ENCODE data around the gene ARTN.

ARTN gene

DNA sequence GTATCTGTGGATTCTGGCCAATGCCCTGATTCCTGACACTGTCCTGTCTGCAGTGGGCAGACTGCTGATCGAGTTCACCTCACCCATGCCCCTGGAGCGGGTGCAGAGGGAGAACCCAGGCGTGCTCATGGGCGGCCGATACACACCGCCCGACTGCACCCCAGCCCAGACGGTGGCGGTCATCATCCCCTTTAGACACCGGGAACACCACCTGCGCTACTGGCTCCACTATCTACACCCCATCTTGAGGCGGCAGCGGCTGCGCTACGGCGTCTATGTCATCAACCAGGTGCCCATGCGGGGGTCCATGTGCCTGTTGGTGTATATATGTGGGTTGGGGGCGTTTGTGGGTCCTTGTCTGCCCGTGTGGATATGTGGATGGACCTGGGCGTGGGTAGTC is 48.0 kb downstream of the ARTN start:
- FAIRE-seq, result no peak

DNA sequence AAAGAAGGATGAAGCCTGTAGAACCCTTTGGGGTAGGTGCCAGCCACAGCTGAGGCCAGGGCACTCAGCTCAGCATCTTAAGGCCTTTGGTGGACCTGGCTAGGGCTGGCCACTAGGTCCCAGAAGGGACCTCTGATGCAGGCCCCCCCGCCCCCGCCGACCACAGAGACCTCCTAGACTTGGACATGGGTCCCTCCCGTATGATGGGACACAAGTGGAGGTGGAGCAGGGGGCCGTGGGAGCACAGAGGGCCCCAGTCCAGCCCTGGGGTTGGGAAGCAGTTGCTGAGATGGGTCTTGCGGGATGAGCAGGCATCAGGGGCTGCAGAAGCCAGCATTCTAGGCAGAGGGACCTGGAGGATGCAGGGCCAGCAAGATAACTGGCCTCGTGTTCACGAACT is 48.6 kb downstream of the ARTN start:
- TF ChIP-seq TAF1 (IDR thresholded peaks at IDR 0.05; ENCODE audit: borderline replicate concordance, low read depth, low read length), result no peak
- no peak for TF ChIP-seq POLR2A (IDR thresholded peaks at IDR 0.05; ENCODE audit: low read depth, low read length)
- no peak for TF ChIP-seq POLR2AphosphoS5 (IDR thresholded peaks at IDR 0.05; ENCODE audit: low read depth, low read length)
- DNase-seq (ENCODE audit: insufficient read length) (no peak), FAIRE-seq (no peak)

More for the DNA sequence above, 48.0 kb downstream of the ARTN start:
- no peak for DNase-seq (ENCODE audit: insufficient read length)
- TF ChIP-seq TAF1 (IDR thresholded peaks at IDR 0.05; ENCODE audit: borderline replicate concordance, low read depth, low read length) (no peak), POLR2A (IDR thresholded peaks at IDR 0.05; ENCODE audit: low read depth, low read length) (no peak), POLR2AphosphoS5 (IDR thresholded peaks at IDR 0.05; ENCODE audit: low read depth, low read length) (no peak)

DNA sequence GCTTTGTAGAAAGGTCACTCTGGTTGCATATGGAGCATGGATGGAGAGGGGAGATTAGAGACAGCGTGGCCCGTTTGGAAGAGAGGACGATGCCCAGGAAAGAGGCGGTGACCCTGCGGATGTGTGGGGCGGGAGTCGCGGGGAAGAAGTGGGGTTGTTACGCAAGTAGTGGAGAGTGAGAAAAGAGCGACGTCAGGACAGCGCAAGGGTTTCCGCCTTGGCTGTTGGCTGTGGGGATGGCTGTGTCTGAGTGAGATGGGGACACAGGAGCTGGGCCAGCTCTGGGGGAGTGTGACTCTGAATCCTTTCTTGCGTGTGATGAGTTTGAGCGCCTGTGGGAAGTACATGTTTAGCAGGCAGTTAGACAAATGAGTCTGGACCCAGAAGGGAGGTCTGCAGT is 49.2 kb downstream of the ARTN start:
- DNase-seq (ENCODE audit: insufficient read length), result no peak
- no peak for FAIRE-seq
- TF ChIP-seq POLR2AphosphoS5 (IDR thresholded peaks at IDR 0.05; ENCODE audit: low read depth, low read length) (no peak), POLR2A (IDR thresholded peaks at IDR 0.05; ENCODE audit: low read depth, low read length) (no peak), TAF1 (IDR thresholded peaks at IDR 0.05; ENCODE audit: borderline replicate concordance, low read depth, low read length) (no peak)

DNA sequence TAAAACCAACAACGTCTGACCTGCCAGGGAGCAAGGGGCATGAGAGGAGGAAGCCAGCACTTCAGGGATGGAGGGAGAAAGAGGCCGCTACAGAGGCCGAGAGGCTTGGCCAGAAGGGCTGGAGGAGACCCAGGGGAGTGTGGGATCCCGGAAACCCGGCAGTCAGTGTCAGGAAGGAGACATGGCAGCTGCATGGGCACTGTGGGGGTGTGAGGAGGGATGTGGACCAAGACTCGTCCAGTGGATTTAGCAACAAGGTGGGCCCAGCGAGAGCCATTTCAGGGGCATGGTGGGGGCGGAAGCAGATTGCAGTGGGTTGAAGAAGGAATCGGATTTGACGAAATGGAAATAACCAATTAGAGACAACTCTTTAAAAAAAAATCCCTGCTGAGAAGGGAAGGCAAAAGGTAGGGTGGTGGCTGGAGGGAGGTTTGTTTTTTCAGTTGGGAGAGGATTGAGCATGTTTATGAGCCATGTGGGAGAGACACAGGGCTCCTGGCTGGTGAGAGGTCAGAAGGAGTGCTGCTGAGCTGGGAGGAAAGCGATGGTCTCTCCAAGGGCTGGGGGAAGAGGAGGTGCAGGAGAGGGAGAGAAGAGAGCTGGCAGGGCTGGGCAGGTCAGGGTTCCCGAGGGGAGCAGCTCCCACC is 49.8 kb downstream of the ARTN start:
- DNase-seq (ENCODE audit: insufficient read length) (no peak), FAIRE-seq (no peak)
- TF ChIP-seq POLR2AphosphoS5 (IDR thresholded peaks at IDR 0.05; ENCODE audit: low read depth, low read length), result no peak
- no peak for TF ChIP-seq POLR2A (IDR thresholded peaks at IDR 0.05; ENCODE audit: low read depth, low read length)
- TF ChIP-seq TAF1 (IDR thresholded peaks at IDR 0.05; ENCODE audit: borderline replicate concordance, low read depth, low read length), result no peak

DNA sequence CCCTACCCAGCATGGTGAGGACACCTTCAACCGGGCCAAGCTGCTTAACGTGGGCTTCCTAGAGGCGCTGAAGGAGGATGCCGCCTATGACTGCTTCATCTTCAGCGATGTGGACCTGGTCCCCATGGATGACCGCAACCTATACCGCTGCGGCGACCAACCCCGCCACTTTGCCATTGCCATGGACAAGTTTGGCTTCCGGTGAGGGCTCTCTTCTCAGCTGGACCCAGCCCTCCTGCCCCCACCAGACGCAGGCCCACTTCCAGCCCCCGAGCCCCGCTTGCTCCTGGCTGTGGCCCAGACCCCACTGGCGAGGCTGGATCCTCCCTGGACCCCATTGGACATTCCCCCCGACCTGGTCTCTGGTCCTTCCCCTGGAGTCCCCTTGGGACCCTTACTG is 51.3 kb downstream of the ARTN start:
- no peak for DNase-seq (ENCODE audit: insufficient read length)
- FAIRE-seq, result no peak
- no peak for TF ChIP-seq TAF1 (IDR thresholded peaks at IDR 0.05; ENCODE audit: borderline replicate concordance, low read depth, low read length)
- TF ChIP-seq POLR2AphosphoS5 (IDR thresholded peaks at IDR 0.05; ENCODE audit: low read depth, low read length), result no peak
- no peak for TF ChIP-seq POLR2A (IDR thresholded peaks at IDR 0.05; ENCODE audit: low read depth, low read length)

DNA sequence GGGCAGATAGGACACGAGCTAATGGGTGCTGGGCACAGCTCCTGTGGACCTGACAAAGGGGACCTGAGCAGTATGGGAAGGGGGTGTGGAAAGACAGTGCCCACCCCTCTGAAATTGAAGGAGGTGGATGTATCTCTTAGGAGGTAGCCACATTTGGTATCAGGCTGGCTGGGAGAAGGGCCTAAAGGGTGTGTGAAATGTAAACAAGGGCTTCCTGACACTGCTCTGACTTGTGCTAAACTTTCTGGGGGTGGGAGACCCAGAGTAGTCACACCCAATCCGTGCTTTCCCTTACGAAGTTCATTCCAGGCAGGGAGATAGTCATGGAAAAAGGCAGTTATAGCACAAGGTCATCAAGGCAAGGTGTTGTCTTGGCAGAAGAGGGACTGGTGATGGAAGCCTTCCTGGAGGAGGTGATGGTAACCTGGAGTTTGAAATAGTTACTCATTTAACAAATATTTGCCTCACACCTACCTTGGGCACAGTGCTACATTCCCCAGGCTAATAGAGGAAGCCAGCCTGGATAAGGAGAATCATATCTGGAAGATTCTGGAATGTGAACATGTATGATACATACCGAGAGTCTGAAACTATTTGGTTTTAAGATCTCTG is 52.5 kb downstream of the ARTN start:
- DNase-seq (ENCODE audit: insufficient read length) (no peak), FAIRE-seq (no peak)
- TF ChIP-seq POLR2AphosphoS5 (IDR thresholded peaks at IDR 0.05; ENCODE audit: low read depth, low read length), result no peak
- TF ChIP-seq TAF1 (IDR thresholded peaks at IDR 0.05; ENCODE audit: borderline replicate concordance, low read depth, low read length), result no peak
- TF ChIP-seq POLR2A (IDR thresholded peaks at IDR 0.05; ENCODE audit: low read depth, low read length), result no peak

DNA sequence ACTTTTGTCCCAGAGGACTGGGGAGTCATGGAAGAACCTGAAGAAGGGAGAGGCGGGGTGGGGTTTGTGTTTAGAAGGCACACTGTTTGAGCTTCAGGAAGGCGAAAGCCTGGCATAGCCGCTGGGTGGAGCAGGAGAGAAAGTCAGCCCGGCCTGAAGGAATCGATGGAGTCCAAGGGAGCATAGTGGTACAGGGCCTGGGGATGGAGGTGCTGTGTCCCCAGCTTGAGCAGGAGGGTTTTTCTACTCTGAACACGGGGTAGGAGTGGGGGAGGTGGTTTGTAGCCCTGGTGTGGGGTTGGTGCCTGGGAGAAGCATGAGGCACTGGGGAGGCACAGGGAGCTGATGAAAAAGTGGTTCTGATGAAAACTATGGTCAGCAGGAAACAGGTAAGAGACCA is 53.1 kb downstream of the ARTN start:
- no peak for TF ChIP-seq POLR2AphosphoS5 (IDR thresholded peaks at IDR 0.05; ENCODE audit: low read depth, low read length)
- TF ChIP-seq TAF1 (IDR thresholded peaks at IDR 0.05; ENCODE audit: borderline replicate concordance, low read depth, low read length), result no peak
- no peak for TF ChIP-seq POLR2A (IDR thresholded peaks at IDR 0.05; ENCODE audit: low read depth, low read length)
- no peak for FAIRE-seq

More for the DNA sequence above, 53.1 kb downstream of the ARTN start:
- no peak for DNase-seq (ENCODE audit: insufficient read length)

All from GM12892 (cell line).